ENCODE measurements around the gene GNL1.

Gene GNL1

DNA sequence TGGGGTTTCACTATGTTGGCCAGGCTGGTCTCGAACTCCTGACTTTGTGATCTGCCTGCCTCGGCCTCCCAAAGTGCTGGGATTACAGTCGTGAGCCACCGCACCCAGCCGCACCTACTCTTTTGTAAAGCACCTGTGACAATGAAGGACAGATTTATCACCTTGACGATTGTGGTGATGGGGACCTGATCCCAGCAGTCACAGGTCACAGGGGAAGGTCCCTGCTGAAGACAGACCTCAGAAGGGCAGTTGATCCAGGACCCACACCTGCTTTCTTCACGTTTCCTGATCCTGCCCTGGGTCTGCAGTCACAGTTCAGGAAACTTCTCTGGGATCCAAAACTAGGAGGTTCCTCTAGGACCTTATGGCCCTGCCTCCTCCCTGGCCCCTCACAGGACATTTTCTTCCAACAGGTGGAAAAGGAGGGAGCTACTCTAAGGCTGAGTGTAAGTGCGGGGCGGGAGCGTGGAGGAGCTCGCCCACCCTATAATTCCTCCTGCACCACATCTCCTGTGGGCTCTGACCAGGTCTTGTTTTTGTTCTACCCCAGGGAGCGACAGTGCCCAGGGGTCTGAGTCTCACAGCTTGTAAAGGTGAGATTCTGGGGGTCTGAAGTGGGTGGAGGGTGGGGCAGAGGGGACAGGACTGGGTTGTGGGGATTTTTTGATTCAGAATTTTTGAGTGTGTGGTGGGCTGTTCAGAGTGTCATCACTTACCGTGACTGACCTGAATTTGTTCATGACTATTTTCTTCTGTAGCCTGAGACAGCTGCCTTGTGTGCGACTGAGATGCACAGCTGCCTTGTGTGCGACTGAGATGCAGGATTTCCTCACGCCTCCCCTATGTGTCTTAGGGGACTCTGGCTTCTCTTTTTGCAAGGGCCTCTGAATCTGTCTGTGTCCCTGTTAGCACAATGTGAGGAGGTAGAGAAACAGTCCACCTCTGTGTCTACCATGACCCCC lies 64.0 kb downstream of the GNL1 start:
- Mint-ChIP-seq H3K27me3 (no peaks in the 10 kb centered on the region), H3K9me3 (peaks cover 3 to 6% of the 10 kb centered on the region in 2 donors), H3K36me3 (peaks cover 51 to 56% of the 10 kb centered on the region in 2 donors), H3K4me1 (peaks cover 61 to 83% of the 10 kb centered on the region in 2 donors), H3K27ac (peak overlapping the region; percentile 100), H3K4me3 (peak overlapping the region; percentile 92 to 98)
- no peak for ATAC-seq (replicated peaks)
- no peak for DNase-seq
